Lung (tissue), 12 donors: ENCODE measurements around the gene ELL. TPM values are rescaled to one million over a fixed set of nuclear protein-coding genes. Genes with fewer than 3 reads are reported as not detected.

Experiments
- ATAC-seq: fragments of 200-7000 bp; cut with Tn5 transposase; one replicate; pipeline ENCODE4 v1.9.1; 2020; ENCODE audit warnings: moderate number of reproducible peaks; ENCODE audit not compliant: insufficient read depth, low FRiP score
- DNase-seq, 3 donors: peaks; one replicate each; pipeline ENCODE4 v3.0.0-alpha.2; 2013 to 2017
- H3K27ac ChIP-seq, 2 donors: one replicate each; pipeline ENCODE4 v1.5.1; 2013; ENCODE audit warnings: mild to moderate bottlenecking in 2 of 2, moderate library complexity in 2 of 2, control low read depth in 1 of 2, inconsistent platforms in 1 of 2, low read depth in 1 of 2, low read length in 1 of 2
- H3K27me3 ChIP-seq, 3 donors: one replicate each; pipeline ENCODE4 v1.5.1; 2013; ENCODE audit warnings: low read length in 2 of 3; ENCODE audit not compliant: control insufficient read depth in 3 of 3, insufficient read depth in 3 of 3
- H3K36me3 ChIP-seq, 4 donors: one replicate each; pipeline ENCODE4 v1.5.1; 2013; ENCODE audit warnings: low read length in 4 of 4, mild to moderate bottlenecking in 1 of 4, moderate library complexity in 1 of 4; ENCODE audit not compliant: control insufficient read depth in 4 of 4, insufficient read depth in 4 of 4
- H3K4me1 ChIP-seq, 5 donors: one replicate each; pipeline ENCODE4 v1.5.1; 2013; ENCODE audit warnings: low read length in 5 of 5, mild to moderate bottlenecking in 2 of 5, moderate library complexity in 1 of 5; ENCODE audit not compliant: control insufficient read depth in 5 of 5, insufficient read depth in 5 of 5
- H3K4me3 ChIP-seq: one replicate; pipeline ENCODE4 v1.5.1; 2013; ENCODE audit warnings: mild to moderate bottlenecking, control low read depth, moderate library complexity
- H3K9ac ChIP-seq, 2 donors: one replicate each; pipeline ENCODE4 v1.5.1; 2013; ENCODE audit warnings: low read length in 2 of 2, control low read depth in 1 of 2; ENCODE audit not compliant: insufficient read depth in 1 of 2
- H3K9me3 ChIP-seq, 4 donors: one replicate each; pipeline ENCODE4 v1.5.1; 2013; ENCODE audit warnings: low read length in 3 of 4, mild to moderate bottlenecking in 1 of 4, moderate library complexity in 1 of 4; ENCODE audit not compliant: control insufficient read depth in 4 of 4, insufficient read depth in 3 of 4
- CTCF ChIP-seq: IDR thresholded peaks from 2 replicates; pipeline ENCODE4 v1.5.1; 2012; ENCODE audit warnings: mild to moderate bottlenecking; ENCODE audit errors: control extremely low read depth, extremely low read depth
- WGBS, 2 donors: extraction: QIAGEN DNeasy Blood & Tissue Kit; methylation state at CpG; one replicate each; pipeline ENCODE4 v1.1.7; 2013; 5-methylcytosine and 5-hydroxymethylcytosine counted together
- polyA plus RNA-seq, 2 donors: library from polyadenylated mRNA; stranded (reverse); fragments of 200-250 nt; gene quantifications; one replicate each; pipeline ENCODE4 v1.2.1, GENCODE V29; 2013
- total RNA-seq, 2 donors: library from RNA; depleted of rRNA in 1 of 2; stranded (reverse); fragments of >200 nt in 1 of 2; gene quantifications; one replicate each; pipeline ENCODE4 v1.2.1, GENCODE V29; 2014 to 2021
- donor health status: control.
- donor health status: control.
- donor health status: Bipolar disorder and iron deficiency.
- donor health status: healthy.
- donor health status: DM: yes; HTN: yes; CAD: no.

The ELL gene
- total and polyA plus RNA-seq, 4 donors, result 9.3 to 26.8 (median 20.7) TPM

- Histone ChIP-seq H3K27me3 (no peaks in the 10 kb centered on the region), H3K27ac (peak overlapping the region in 1 of 2 donors; percentile 69), H3K36me3 (no peaks in the 10 kb centered on the region), H3K4me1 (peaks cover 14 to 46% (median 17%) of the 10 kb centered on the region in 5 donors), H3K9ac (peak overlapping the region in 1 of 2 donors; percentile 32), H3K9me3 (no peaks in the 10 kb centered on the region), H3K4me3 (no peak overlapping the region)
- WGBS, 2 donors, result 28 to 48% methylated on average over 11 of the region's 11 CpGs
- peak; percentile 13 for ATAC-seq
- no peak for TF ChIP-seq CTCF
- DNase-seq, result peak in 1 of 3 donors; percentile 35
Measured at GRCh38 chr19:18496167-18496979, 25.5 kb downstream of the ELL start.

GRCh38 chr19:18495204-18495911, 26.5 kb downstream of the ELL start:
- DNase-seq, result no peak
- Histone ChIP-seq H3K4me1 (peaks cover 7 to 42% (median 17%) of the 10 kb centered on the region in 5 donors), H3K4me3 (no peak overlapping the region)

GRCh38 chr19:18494267-18494607, 27.6 kb downstream of the ELL start:
- WGBS, 2 donors, result 56 to 58% methylated on average over 7 of the region's 7 CpGs
- no peak for TF ChIP-seq CTCF
- no peak overlapping the region for H3K9ac ChIP-seq

More at GRCh38 chr19:18495204-18495911, 26.5 kb downstream of the ELL start:
- no peak for TF ChIP-seq CTCF
- ATAC-seq, result no peak
- H3K9me3 ChIP-seq, result no peaks in the 10 kb centered on the region
- peak overlapping the region in 1 of 2 donors; percentile 69 for H3K27ac ChIP-seq
- no peaks in the 10 kb centered on the region for H3K36me3 ChIP-seq
- no peak overlapping the region for H3K9ac ChIP-seq
- 80 to 89% methylated on average over 13 to 14 of the region's 14 CpGs for WGBS, 2 donors
- H3K27me3 ChIP-seq, result no peaks in the 10 kb centered on the region

More at GRCh38 chr19:18494267-18494607, 27.6 kb downstream of the ELL start:
- Histone ChIP-seq H3K4me1 (peaks cover 7 to 39% (median 17%) of the 10 kb centered on the region in 5 donors), H3K27ac (no peak overlapping the region), H3K36me3 (no peaks in the 10 kb centered on the region), H3K27me3 (no peaks in the 10 kb centered on the region), H3K4me3 (no peak overlapping the region), H3K9me3 (no peaks in the 10 kb centered on the region)
- DNase-seq (peak in 2 of 3 donors; percentile 38 to 51), ATAC-seq (no peak)
